Stomach (tissue), 9 donors: ENCODE data around the gene EIF1. TPM values are rescaled to one million over a fixed set of nuclear protein-coding genes. Genes with fewer than 3 reads are reported as not detected.
"Not testable (repeated sequence)": the region's sequence is repeated elsewhere in the genome, so short reads cannot be mapped to it uniquely, and the experiment has no call there.

ENCODE experiments used
- DNase-seq, 2 donors: peaks; one replicate each; pipeline versions ENCODE4 v3.0.0 to v3.0.0-alpha.2; 2013 to 2019
- H3K27ac ChIP-seq, 5 donors: fragments of 200-600 bp in 4 of 5; sonication (generic) in 4 of 5; one replicate each; pipeline ENCODE4 v1.5.1; 2013 to 2019; ENCODE audit warnings: mild to moderate bottlenecking in 1 of 5, moderate library complexity in 1 of 5
- H3K27me3 ChIP-seq, 3 donors: fragments of 200-600 bp; sonication (generic); one replicate each; pipeline ENCODE4 v1.5.1; 2017 to 2019; ENCODE audit warnings: mixed run types in 1 of 3
- H3K36me3 ChIP-seq, 4 donors: fragments of 200-600 bp; sonication (generic); 1 replicate in 3 of 4; 2 replicates in 1 of 4; pipeline ENCODE4 v1.5.1; 2016 to 2019
- H3K4me1 ChIP-seq, 4 donors: fragments of 200-600 bp; sonication (generic); one replicate each; pipeline ENCODE4 v1.5.1; 2016 to 2019
- H3K4me3 ChIP-seq, 4 donors: fragments of 200-600 bp; sonication (generic) in 3 of 4; one replicate each; pipeline ENCODE4 v1.5.1; 2016 to 2019; ENCODE audit warnings: mild to moderate bottlenecking in 1 of 4
- H3K9me3 ChIP-seq, 4 donors: fragments of 200-600 bp; sonication (generic); one replicate each; pipeline ENCODE4 v1.5.1; 2016 to 2019
- CTCF ChIP-seq, 7 experiments: fragments of 450-650 bp in 4 of 7; fragments of 200-600 bp in 3 of 7; sonication (generic) in 3 of 7; IDR thresholded peaks; one replicate each; pipeline ENCODE4 v1.5.1; 2016 to 2019; ENCODE audit warnings: antibody characterized with exemption in 7 of 7, control low read depth in 2 of 7, mild to moderate bottlenecking in 1 of 7
- EP300 ChIP-seq: sonication (generic); formaldehyde crosslinking; IDR thresholded peaks from one replicate; pipeline ENCODE4 v1.6.1; 2017; ENCODE audit warnings: antibody characterized with exemption
- POLR2A ChIP-seq, 4 donors: fragments of 450-650 bp; IDR thresholded peaks; one replicate each; pipeline ENCODE4 v1.6.1; 2016; ENCODE audit warnings: antibody characterized with exemption in 4 of 4, control low read depth in 2 of 4, mild to moderate bottlenecking in 1 of 4, moderate library complexity in 1 of 4
- POLR2AphosphoS5 ChIP-seq, 3 donors: sonication (generic); formaldehyde crosslinking; IDR thresholded peaks; one replicate each; pipeline ENCODE4 v1.6.1; 2016; ENCODE audit warnings: antibody characterized with exemption in 3 of 3
- WGBS, 5 donors: extraction: QIAGEN DNeasy Blood & Tissue Kit in 3 of 5; methylation state at CpG; one replicate each; pipeline versions ENCODE4 v1.1.5 to v1.1.7; 2013 to 2018; 5-methylcytosine and 5-hydroxymethylcytosine counted together
- intact Hi-C: fragments of 100-400 bp; cut with DNase I; formaldehyde crosslinking; loops from one replicate; pipeline ENCODE4 v1.15.1; 2023; ENCODE audit warnings: low total_unique reads
- polyA plus RNA-seq, 3 donors: library from polyadenylated mRNA; stranded (reverse); fragments of 200-250 nt; gene quantifications; one replicate each; pipeline ENCODE4 v1.2.3, GENCODE V29; 2013
- total RNA-seq, 5 donors: library from RNA; depleted of rRNA; stranded (reverse); fragments of >200 nt; gene quantifications; one replicate each; pipeline versions ENCODE4 v1.1.0 to v1.2.3, GENCODE V29; 2014 to 2016
- donor health status: healthy with polysubstance abuse.
- donor health status: Bipolar disorder and iron deficiency.
- donor health status: healthy.

Gene EIF1
- total and polyA plus RNA-seq, 8 donors = 62.4 to 972 (median 240) TPM

GRCh38 chr17:41697122-41697962 lies 8.7 kb downstream of the EIF1 start:
- Histone ChIP-seq H3K4me1 (peaks cover 4 to 29% (median 24%) of the 10 kb centered on the region in 4 donors), H3K9me3 (no peaks in the 10 kb centered on the region), H3K27ac (peak overlapping the region in 3 of 5 donors; percentile 46 to 69 (median 56)), H3K27me3 (no peaks in the 10 kb centered on the region), H3K36me3 (peaks cover 28 to 33% (median 31%) of the 10 kb centered on the region in 4 donors), H3K4me3 (no peak overlapping the region)
- WGBS, 5 donors = 38 to 55% (median 49%) methylated on average over 6 of the region's 6 CpGs
- no peak for TF ChIP-seq CTCF (IDR thresholded peaks at IDR 0.05)
- no peak for TF ChIP-seq POLR2A (IDR thresholded peaks at IDR 0.05)
- no peak for TF ChIP-seq EP300
- peak in 2 of 3 donors; percentile 20 to 27 for TF ChIP-seq POLR2AphosphoS5 (IDR thresholded peaks at IDR 0.05)
- DNase-seq = peak; percentile 39 to 75
- intact Hi-C loops = no loop called here

- WGBS, 5 donors = 72 to 94% (median 87%) methylated on average over 3 of the region's 3 CpGs
- H3K27ac ChIP-seq, H3K27me3 ChIP-seq, DNase-seq, H3K4me3 ChIP-seq, intact Hi-C loops, H3K9me3 ChIP-seq, H3K36me3 ChIP-seq: not testable (repeated sequence)
- H3K4me1 ChIP-seq = peaks cover 4 to 19% (median 16%) of the 10 kb centered on the region in 4 donors
Measured at GRCh38 chr17:41700843-41701242, 12.2 kb downstream of the EIF1 start.

- Histone ChIP-seq H3K4me1 (peaks cover 0 to under 1% (median under 1%) of the 10 kb centered on the region in 4 donors), H3K27me3 (no peaks in the 10 kb centered on the region), H3K36me3 (no peaks in the 10 kb centered on the region), H3K9me3 (no peaks in the 10 kb centered on the region), H3K4me3 (no peak overlapping the region), H3K27ac (no peak overlapping the region)
- WGBS, 5 donors = 78 to 89% (median 85%) methylated on average over 8 of the region's 8 CpGs
- no peak for DNase-seq
- intact Hi-C loops = no loop called here
- no peak for TF ChIP-seq POLR2AphosphoS5 (IDR thresholded peaks at IDR 0.05)
- TF ChIP-seq POLR2A (IDR thresholded peaks at IDR 0.05) = no peak
- TF ChIP-seq EP300 = no peak
- no peak for TF ChIP-seq CTCF (IDR thresholded peaks at IDR 0.05)
Measured at GRCh38 chr17:41702712-41703111, 14.0 kb downstream of the EIF1 start.

GRCh38 chr17:41705271-41705991 lies 16.7 kb downstream of the EIF1 start:
- peak in 1 of 2 donors; percentile 50 for DNase-seq
- H3K36me3 ChIP-seq = no peaks in the 10 kb centered on the region
- H3K27me3 ChIP-seq = no peaks in the 10 kb centered on the region
- TF ChIP-seq EP300 (no peak), CTCF (IDR thresholded peaks at IDR 0.05) (no peak), POLR2A (IDR thresholded peaks at IDR 0.05) (no peak), POLR2AphosphoS5 (IDR thresholded peaks at IDR 0.05) (no peak)
- no peaks in the 10 kb centered on the region for H3K4me1 ChIP-seq
- H3K4me3 ChIP-seq = no peak overlapping the region
- 57 to 67% (median 67%) methylated on average over 13 of the region's 13 CpGs for WGBS, 5 donors
- no peak overlapping the region for H3K27ac ChIP-seq
- intact Hi-C loops = no loop called here
- no peaks in the 10 kb centered on the region for H3K9me3 ChIP-seq
